ENCODE measurements around the gene SUSD1.
"Not testable (repeated sequence)": the region's sequence is repeated elsewhere in the genome, so short reads cannot be mapped to it uniquely, and the experiment has no call there.

SUSD1 gene

DNA sequence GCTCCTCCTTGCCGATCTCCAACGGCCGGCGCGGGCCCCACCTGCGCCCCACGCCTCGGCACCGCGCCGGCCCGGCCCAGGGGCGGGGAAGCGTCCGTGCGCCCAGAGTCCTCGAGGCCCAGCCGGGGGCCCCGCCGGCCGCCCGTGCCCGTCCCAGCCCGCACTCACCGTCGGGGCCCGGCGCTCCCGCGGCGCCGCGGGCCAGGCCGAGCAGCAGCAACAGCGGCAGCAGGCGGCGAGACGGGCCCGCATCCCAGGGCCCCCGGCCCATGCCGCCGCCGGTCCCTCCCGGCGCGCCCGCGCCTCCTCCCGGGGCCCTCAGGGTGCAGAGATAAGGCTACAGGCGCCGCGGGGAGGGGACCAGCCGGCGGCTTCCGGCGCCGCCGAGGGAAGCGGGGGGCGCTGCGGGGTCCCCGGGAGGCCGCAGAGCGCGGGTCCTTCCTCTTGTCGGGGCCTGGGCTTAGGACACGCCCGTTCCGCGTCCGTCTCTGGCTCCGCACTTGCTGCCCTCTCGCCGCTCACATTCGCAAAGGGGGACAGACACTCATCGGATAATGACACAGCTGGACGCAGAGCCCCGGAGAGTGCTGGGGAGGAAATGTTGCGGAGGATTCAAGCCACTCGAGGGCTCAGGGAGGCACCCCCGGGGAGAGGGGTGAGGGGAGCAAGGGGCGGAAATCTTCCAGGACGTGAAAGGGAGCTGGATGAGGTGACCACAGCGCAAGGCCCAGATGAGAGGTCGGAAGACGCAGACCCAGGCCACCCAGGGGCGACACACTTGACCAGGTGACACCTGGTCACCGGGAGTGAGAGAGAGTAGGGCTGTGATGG is at the start of gene SUSD1:
SUSD1 (minus strand) TSS at position 333 of the 831 bp plus-strand sequence; CDS start at position 271, 62 bp downstream.
- DNase-seq: no peak

DNA sequence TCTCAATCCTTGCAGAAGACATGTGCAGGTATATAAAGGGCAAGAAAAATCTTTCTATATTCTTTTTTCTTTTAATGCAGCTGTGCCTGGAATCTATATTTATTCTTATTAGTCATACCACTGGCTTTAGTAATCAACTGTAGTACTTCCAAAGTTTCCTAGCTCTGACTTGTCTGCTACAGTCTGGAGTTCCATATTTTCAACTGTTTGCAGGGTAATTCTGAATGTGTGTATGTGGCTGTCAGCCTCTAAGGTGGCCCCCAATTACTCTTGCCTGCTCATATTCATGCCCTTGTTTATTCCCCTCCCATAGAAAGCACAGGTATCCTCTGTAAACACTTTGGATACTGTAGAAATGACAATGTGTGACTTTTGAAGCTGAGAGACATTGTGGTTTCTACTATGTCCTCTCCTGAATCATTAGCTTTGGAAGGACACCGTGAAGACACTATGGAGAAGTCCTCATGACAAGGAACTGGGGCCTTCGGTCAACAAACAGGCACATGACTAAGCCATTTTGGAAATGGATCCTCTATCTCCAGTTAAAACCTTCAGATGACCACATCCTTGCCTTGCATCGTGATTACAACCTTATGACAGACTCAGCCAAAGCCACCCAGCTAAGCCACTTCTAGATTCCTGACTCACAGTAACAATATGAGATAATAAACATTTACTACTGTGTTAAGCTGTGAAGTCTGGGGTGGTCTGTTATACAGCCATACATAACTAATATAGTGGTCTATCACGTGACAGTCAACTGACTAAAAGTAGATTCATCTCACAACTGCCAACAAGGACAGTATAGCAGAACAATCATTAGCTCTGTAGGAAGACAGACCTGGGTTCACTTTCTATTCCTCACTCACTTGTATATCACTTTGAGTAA is 49.5 kb upstream of the SUSD1 start:
- DNase-seq: peak; percentile 26

- no peak for DNase-seq
Observed at GRCh38 chr9:112218908-112219307, 43.8 kb upstream of the SUSD1 start.

GRCh38 chr9:112212926-112213325 is 37.8 kb upstream of the SUSD1 start:
- no peak for DNase-seq

GRCh38 chr9:112207451-112207850 is 32.4 kb upstream of the SUSD1 start:
- no peak for DNase-seq

DNA sequence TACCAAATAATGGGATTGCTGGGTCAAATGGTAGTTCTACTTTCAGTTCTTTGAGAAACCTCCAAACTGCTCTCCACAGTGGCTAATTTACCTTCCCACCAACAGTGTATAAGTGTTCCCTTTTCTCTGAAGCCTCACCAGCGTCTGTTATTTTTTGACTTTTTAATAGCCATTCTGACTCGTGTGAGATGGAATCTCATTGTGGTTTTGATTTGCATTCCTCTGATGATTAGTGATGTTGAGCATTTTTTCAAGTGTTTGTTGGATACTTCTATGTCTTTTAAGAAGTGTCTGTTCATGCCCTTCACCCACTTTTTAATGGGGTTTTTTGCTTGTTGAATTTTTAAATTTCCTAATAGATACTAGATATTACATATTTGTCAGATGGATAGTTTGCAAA is 28.4 kb upstream of the SUSD1 start:
- no peak for DNase-seq

GRCh38 chr9:112200711-112201110 is 25.6 kb upstream of the SUSD1 start:
- DNase-seq: no peak

GRCh38 chr9:112198646-112199045 is 23.5 kb upstream of the SUSD1 start:
- no peak for DNase-seq

DNA sequence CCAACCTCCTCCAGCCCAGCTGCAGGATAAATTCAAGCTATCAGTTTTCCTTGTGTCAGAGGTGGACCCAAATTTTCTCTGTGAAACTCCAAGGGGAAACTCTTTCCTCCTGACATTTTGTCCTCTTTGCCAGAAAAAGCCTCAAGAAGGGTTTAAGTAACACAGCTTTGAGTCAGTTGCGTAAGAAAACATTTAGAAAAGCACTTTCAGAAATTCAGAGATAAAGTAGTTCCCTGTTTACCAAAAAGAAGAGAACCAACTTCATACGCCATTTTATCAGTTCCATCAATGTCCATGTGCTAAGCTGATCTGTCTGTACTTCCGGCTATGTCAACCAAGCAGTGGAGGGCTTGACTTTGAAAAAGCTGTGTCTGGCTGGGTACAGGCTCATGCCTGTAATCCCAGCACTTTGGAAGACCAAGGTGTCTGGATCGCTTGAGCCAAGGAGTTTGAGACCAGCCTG is 19.9 kb upstream of the SUSD1 start:
- DNase-seq: no peak

DNA sequence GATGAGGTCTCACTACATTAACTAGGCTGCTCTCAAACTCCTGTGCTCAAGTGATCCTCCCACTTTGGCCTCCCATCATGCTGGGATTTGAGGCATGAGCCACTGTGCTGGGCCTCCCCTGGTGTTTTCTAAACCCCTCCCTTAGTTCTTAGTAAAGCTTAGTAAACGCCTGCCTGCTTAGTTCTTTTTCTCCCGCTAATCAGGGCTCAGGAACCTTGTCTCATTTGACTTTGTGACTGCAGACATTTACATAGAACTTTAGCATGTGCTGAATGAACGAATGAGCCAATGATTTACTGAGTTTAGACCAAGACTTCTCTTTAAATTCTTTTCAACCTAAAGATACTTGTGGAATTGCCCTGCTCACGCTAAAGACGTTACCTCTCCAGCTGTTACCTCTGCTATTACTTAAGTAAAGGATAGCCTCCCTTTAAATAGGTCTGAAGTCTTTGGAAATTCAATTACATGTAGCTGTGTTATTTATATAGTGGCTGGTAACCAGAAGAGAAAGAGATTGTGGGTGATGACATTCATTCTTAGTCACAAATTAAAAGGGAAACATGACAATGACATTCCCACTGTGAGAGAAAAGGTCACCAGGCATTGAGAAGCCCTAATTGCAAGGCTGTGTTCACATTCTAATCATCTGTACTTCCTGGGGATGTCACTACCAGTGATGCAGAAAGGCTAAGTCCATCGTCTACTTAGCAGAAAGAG is 18.6 kb upstream of the SUSD1 start:
- no peak for DNase-seq

- not testable (repeated sequence) for DNase-seq
Observed at GRCh38 chr9:112190320-112190719, 15.2 kb upstream of the SUSD1 start.

- DNase-seq: no peak
Observed at GRCh38 chr9:112188884-112189283, 13.8 kb upstream of the SUSD1 start.

DNA sequence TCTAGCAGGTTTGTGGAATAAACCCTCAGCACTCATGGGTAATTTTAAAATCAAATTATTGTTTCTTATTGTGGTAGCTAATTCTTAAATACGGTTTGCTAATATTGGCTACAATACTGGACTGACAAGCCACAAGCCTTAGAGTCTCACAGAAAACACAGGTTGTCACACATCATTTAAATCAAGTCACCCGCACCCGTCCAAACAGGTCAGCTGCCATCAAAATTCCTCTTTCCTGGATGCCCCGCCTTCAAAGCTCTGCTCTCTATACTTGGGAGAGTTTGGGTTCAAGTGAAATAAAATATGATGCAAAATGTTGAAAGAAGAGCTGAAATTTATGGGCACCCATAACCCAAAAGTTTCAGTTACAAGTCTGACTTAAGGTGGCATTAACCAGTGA is 12.3 kb upstream of the SUSD1 start:
- DNase-seq: no peak

GRCh38 chr9:112186695-112187094 is 11.6 kb upstream of the SUSD1 start:
- DNase-seq: no peak

DNA sequence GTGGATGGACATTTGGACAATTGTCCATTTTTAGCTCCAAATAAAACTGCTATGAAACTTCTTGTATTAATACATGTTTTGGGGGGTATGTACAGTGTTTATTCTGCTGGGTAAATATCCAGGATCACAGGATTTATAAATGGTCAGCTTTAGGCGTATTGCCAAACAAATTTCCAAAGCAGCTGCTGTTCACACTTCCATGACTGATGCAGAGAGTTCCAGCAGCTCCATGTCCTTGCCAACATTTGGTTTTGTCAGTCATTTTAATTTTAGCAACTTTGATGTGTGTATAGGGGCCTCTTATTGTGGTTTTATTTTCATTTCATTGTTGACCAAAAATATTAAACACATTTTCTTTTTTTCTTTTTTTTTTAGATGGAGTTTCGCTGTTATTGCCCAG is 9.8 kb upstream of the SUSD1 start:
- DNase-seq: no peak

GRCh38 chr9:112184221-112184620 is 9.1 kb upstream of the SUSD1 start:
- DNase-seq: no peak

- DNase-seq: no peak
Observed at GRCh38 chr9:112180387-112180881, 5.3 kb upstream of the SUSD1 start.

GRCh38 chr9:112179816-112180215 is 4.7 kb upstream of the SUSD1 start:
- DNase-seq: no peak

GRCh38 chr9:112176524-112176923 is 1.4 kb upstream of the SUSD1 start:
- no peak for DNase-seq

DNA sequence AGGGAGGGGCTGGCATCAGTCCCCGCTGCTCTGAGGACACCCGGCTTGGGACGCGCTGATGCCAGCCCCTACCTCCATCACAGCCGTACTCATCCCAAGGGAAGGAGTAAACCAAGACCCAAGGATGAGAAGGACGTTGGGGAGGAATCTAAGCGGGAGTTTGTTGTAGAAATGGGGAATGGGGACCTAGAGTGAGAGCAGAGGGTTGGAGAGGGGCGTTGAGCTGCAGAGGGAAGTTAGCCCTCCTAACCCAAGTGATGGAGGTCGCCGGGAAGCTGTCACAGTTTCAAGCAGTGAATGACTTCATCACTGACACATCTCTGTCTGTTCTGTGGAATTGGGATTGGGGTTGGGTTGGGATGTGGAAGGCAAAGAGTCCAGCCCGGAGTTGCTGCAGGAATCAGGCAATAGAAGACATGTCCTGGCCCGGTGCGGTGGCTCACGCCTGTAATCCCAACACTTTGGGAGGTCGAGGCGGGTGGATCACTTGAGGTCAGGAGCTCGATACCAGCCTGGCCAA is 759 bp upstream of the SUSD1 start:
- no peak for DNase-seq

DNA sequence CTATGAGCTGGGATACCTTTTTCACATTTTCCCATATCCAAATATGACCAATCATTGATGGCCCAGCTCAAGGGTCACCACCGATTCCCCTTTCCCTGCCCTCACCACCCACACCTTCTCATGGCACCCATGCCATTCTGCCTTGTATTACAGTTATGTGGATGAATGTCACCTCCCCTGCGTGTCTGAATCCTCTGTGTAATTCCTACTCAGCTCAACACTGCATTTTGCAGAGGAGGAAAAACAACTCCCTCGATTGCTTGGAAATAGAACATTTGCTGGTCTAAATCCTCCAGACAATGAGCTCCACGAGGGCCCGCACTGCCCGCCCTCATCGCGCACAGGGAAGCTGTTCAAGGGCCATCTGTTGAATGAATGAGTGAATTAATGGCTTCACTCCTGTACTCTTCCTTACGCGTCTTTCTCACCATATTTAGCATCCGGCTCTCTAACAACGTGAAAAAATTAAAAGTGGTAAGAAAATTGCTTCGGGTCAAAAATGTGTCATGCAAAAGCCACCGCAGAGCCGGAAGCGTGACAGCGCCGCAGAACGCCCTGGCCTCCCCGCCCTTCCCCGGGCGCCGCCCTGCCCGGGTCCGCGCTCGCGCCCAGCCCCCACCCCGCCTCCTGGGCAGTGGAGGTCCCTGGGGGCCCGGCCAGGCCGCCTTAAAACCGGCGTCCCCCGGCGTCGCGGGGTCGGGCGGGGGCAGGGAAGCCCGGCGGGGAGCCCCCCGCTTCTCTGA is 704 bp downstream of the SUSD1 start:
- peak; percentile 38 for DNase-seq

All from T1000 (cell line).